PC-9 (cell line): ENCODE results near the gene TANC1. TPM values are rescaled to one million over a fixed set of nuclear protein-coding genes. Genes with fewer than 3 reads are reported as not detected.

Source experiments
- BruUV-seq: library from RNA; stranded (reverse); fragments of 400-500 nt; replicated peaks from 2 replicates; lab custom pipeline; 2021; lab: Mats Ljungman, UMichigan
- CTCF ChIA-PET: fragments of 300-600 bp; sonication (Branson Sonifier 250); formaldehyde crosslinking; loops from one replicate; lab custom pipeline; 2022; ENCODE audit warnings: antibody characterized with exemption; lab: Charles Lee
- POLR2A ChIA-PET: fragments of 300-600 bp; sonication (Branson Sonifier 250); formaldehyde crosslinking; loops from one replicate; lab custom pipeline; 2022; ENCODE audit warnings: antibody characterized with exemption; ENCODE audit not compliant: unreplicated experiment; lab: Charles Lee
- DNase-seq, 2 experiments: peaks; one replicate each; pipeline versions ENCODE4 v3.0.0 to v3.0.0-alpha.2; 2015 to 2022; ENCODE audit warnings: mixed read lengths in 1 of 2
- H2AFZ ChIP-seq: fragments of 200-600 bp; sonication (generic); 2 replicates; pipeline ENCODE4 v1.8.1; 2017; ENCODE audit warnings: antibody characterized with exemption
- H3F3A ChIP-seq: fragments of 200-600 bp; sonication (generic); 2 replicates; pipeline ENCODE4 v1.8.1; 2017; ENCODE audit warnings: antibody characterized with exemption, mild to moderate bottlenecking, low read depth; ENCODE audit not compliant: insufficient read depth
- H3K27ac ChIP-seq: fragments of 200-600 bp; sonication (generic); 2 replicates; pipeline ENCODE4 v1.6.1; 2016; ENCODE audit warnings: mixed run types
- H3K27me3 ChIP-seq: fragments of 200-600 bp; sonication (generic); 2 replicates; pipeline ENCODE4 v1.6.1; 2016; ENCODE audit warnings: low read depth, mixed run types; ENCODE audit not compliant: insufficient read depth
- H3K36me3 ChIP-seq: fragments of 200-600 bp; sonication (generic); 2 replicates; pipeline ENCODE4 v1.6.1; 2016; ENCODE audit warnings: low read depth, mixed run types
- H3K4me1 ChIP-seq: fragments of 200-600 bp; sonication (generic); replicated peaks from 2 replicates; pipeline ENCODE4 v1.6.1; 2016; ENCODE audit warnings: mixed run types; ENCODE audit not compliant: insufficient read depth
- H3K4me2 ChIP-seq: fragments of 200-600 bp; sonication (generic); 2 replicates; pipeline ENCODE4 v1.6.1; 2017; ENCODE audit warnings: mixed run types
- H3K4me3 ChIP-seq: fragments of 200-600 bp; sonication (generic); 2 replicates; pipeline ENCODE4 v1.6.1; 2016; ENCODE audit warnings: mixed run types
- H3K79me2 ChIP-seq: fragments of 200-600 bp; sonication (generic); 2 replicates; pipeline ENCODE4 v1.6.1; 2017; ENCODE audit warnings: low read depth, mixed run types
- H3K9me2 ChIP-seq: fragments of 200-600 bp; sonication (generic); 2 replicates; pipeline ENCODE4 v1.8.1; 2017; ENCODE audit warnings: mild to moderate bottlenecking; ENCODE audit not compliant: insufficient read depth
- H3K9me3 ChIP-seq: fragments of 200-600 bp; sonication (generic); 2 replicates; pipeline ENCODE4 v1.8.1; 2016; ENCODE audit warnings: low read depth; ENCODE audit not compliant: insufficient read depth
- H4K20me1 ChIP-seq: fragments of 200-600 bp; sonication (generic); 2 replicates; pipeline ENCODE4 v1.8.1; 2017; ENCODE audit not compliant: insufficient read depth
- CTCF ChIP-seq: fragments of 200-600 bp; sonication (generic); conservative IDR thresholded peaks from 2 replicates; pipeline ENCODE4 v1.6.1; 2017; ENCODE audit warnings: mixed run types, antibody characterized with exemption, mild to moderate bottlenecking, moderate library complexity
- EZH2 ChIP-seq: fragments of 200-600 bp; sonication (generic); IDR thresholded peaks from 2 replicates; pipeline ENCODE4 v1.8.0; 2017; ENCODE audit warnings: antibody characterized with exemption, low read depth
- intact Hi-C: fragments of 100-400 bp; cut with micrococcal nuclease; formaldehyde crosslinking; loops from one replicate; pipeline ENCODE4 v1.10.0; 2022; ENCODE audit not compliant: unreplicated experiment
- total RNA-seq: library from RNA; stranded (reverse); gene quantifications from 2 replicates; pipeline ENCODE4 v1.2.3, GENCODE V29; 2021

TANC1 gene
- total RNA-seq, 1 experiment from 2014 or later = 26.0 TPM

DNA sequence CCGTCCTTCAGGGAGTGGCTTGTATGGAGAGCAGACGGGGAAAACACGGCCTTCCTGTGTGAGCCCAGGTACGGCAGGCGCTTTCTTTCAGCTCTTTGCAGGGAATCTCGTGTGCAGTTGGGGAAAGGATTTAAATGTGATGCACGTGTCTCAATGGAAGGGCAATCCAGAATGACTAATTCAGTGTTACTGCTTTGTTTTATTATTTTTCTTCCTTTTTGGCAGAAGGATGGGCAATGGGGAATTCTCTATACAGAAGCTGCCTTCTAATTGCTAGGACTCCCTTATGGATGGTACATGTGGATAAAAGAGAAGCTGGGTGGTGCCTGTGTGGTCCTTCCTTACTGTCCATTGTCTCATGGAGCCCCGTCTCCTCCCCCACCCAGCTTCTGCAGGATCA lies 210.7 kb downstream of the TANC1 start:
- no TSS peak for BruUV-seq
- Histone ChIP-seq H3F3A (no peaks in the 10 kb centered on the region), H3K79me2 (no peaks in the 10 kb centered on the region), H3K9me3 (no peaks in the 10 kb centered on the region), H2AFZ (no peak overlapping the region), H3K36me3 (0 out of 2 replicates have a peak, but pooled peaks cover 4% of the 10 kb centered on the region), H3K27me3 (no peaks in the 10 kb centered on the region), H3K4me3 (no peak overlapping the region), H4K20me1 (no peaks in the 10 kb centered on the region), H3K4me2 (no peak overlapping the region), H3K9me2 (no peaks in the 10 kb centered on the region), H3K4me1 (no peaks in the 10 kb centered on the region), H3K27ac (no peak overlapping the region)
- TF ChIP-seq EZH2 (no peak), CTCF (no peak)
- no peak for DNase-seq
- ChIA-PET POLR2A (no interaction called here), CTCF (no interaction called here)
- intact Hi-C loops = loop anchor here (5.0 kb wide), 1 partner anchor 277 kb away; no protein-coding TSS in a partner anchor

GRCh38 chr2:159179696-159180095 lies 211.3 kb downstream of the TANC1 start:
- POLR2A ChIA-PET = no interaction called here
- H3K4me2 ChIP-seq = no peak overlapping the region
- CTCF ChIA-PET = no interaction called here
- H3K79me2 ChIP-seq = no peaks in the 10 kb centered on the region
- H3K9me2 ChIP-seq = no peaks in the 10 kb centered on the region
- H3K4me1 ChIP-seq = no peaks in the 10 kb centered on the region
- DNase-seq = no peak
- no peak overlapping the region for H2AFZ ChIP-seq
- H4K20me1 ChIP-seq = no peaks in the 10 kb centered on the region
- BruUV-seq = no TSS peak
- 0 out of 2 replicates have a peak, but pooled peaks cover 4% of the 10 kb centered on the region for H3K36me3 ChIP-seq
- intact Hi-C loops = loop anchor here (5.0 kb wide), 1 partner anchor 277 kb away; no protein-coding TSS in a partner anchor
- no peak overlapping the region for H3K27ac ChIP-seq
- TF ChIP-seq CTCF = no peak
- no peak for TF ChIP-seq EZH2
- H3K27me3 ChIP-seq = no peaks in the 10 kb centered on the region
- H3K9me3 ChIP-seq = no peaks in the 10 kb centered on the region
- H3K4me3 ChIP-seq = no peak overlapping the region
- no peaks in the 10 kb centered on the region for H3F3A ChIP-seq

- Histone ChIP-seq H3K27me3 (no peaks in the 10 kb centered on the region), H3K27ac (no peak overlapping the region), H3K9me3 (no peaks in the 10 kb centered on the region), H3K36me3 (no peaks in the 10 kb centered on the region), H4K20me1 (no peaks in the 10 kb centered on the region), H3K9me2 (no peaks in the 10 kb centered on the region), H3K4me1 (no peaks in the 10 kb centered on the region), H3K4me3 (no peak overlapping the region), H3K4me2 (no peak overlapping the region), H3F3A (no peaks in the 10 kb centered on the region), H3K79me2 (no peaks in the 10 kb centered on the region), H2AFZ (no peak overlapping the region)
- BruUV-seq = no TSS peak
- TF ChIP-seq EZH2 = no peak
- no peak for TF ChIP-seq CTCF
- ChIA-PET CTCF (interaction anchor here (0.5 kb wide), 1 partner anchor 231 kb away, joined by 7 read pairs; no protein-coding TSS in a partner anchor), POLR2A (no interaction called here)
- intact Hi-C loops = no loop called here
- no peak for DNase-seq
Observed at GRCh38 chr2:159183346-159183745, 214.9 kb downstream of the TANC1 start.
